ENCODE data around the gene SPINK6. TPM values are rescaled to one million over a fixed set of nuclear protein-coding genes. Genes with fewer than 3 reads are reported as not detected.

Gene SPINK6
- total and polyA plus RNA-seq, 9 of the 15 experiments (the other 6 are each of a cell fraction or from before 2014, with no cell fraction given): not detected

- Histone ChIP-seq H3K9me1 (ENCODE audit: control insufficient read depth, insufficient read depth, low read length) (no peaks in the 10 kb centered on the region), H2AFZ (ENCODE audit: low read depth, low read length) (no peak overlapping the region), H3K36me3 (ENCODE audit: control insufficient read depth, insufficient read depth, low read length) (no peaks in the 10 kb centered on the region), H3K9ac (ENCODE audit: insufficient read depth in 1 of 2, low read depth in 2 of 2, low read length in 2 of 2) (no peak overlapping the region), H4K20me1 (replicated peaks; ENCODE audit: control insufficient read depth, insufficient read depth, low read length) (no peaks in the 10 kb centered on the region), H3K4me1 (replicated peaks in 1 of 2; ENCODE audit: control insufficient read depth in 2 of 2, insufficient read depth in 2 of 2, low read length in 2 of 2) (no peaks in the 10 kb centered on the region), H3K9me3 (replicated peaks; ENCODE audit: control insufficient read depth, insufficient read depth, low read depth, low read length) (no peaks in the 10 kb centered on the region), H3K4me2 (ENCODE audit: insufficient read depth, low read length) (no peak overlapping the region), H3K27me3 (ENCODE audit: control insufficient read depth in 2 of 2, insufficient read depth in 2 of 2, low read length in 2 of 2) (no peaks in the 10 kb centered on the region), H3K4me3 (no peak overlapping the region), H3K27ac (ENCODE audit: extremely low read depth, low read depth, low read length) (no peak overlapping the region), H3K79me2 (ENCODE audit: control insufficient read depth, insufficient read depth, low read length) (no peaks in the 10 kb centered on the region)
- intact Hi-C loops (cut with micrococcal nuclease) (no loop called here), in situ Hi-C loops (cut with MboI) (no loop called here)
- DNase-seq (ENCODE audit: extremely low read depth in 1 of 4, low spot score in 3 of 4) (no peak), ATAC-seq (no peak), FAIRE-seq (no peak)
- CTCF ChIA-PET (ENCODE audit: low intra/inter-chr PET ratio): no interaction called here
- POLR2A ChIA-PET: no interaction called here
- TF ChIP-seq NFATC3 (IDR thresholded peaks at IDR 0.05): no peak
- TF ChIP-seq THAP7 (CRISPR knock-in tag; IDR thresholded peaks at IDR 0.05): no peak
- TF ChIP-seq KDM1A (IDR thresholded peaks at IDR 0.05): no peak
- TF ChIP-seq ZNF830 (CRISPR knock-in tag; IDR thresholded peaks at IDR 0.05): no peak
- no peak for TF ChIP-seq VEZF1 (CRISPR knock-in tag; IDR thresholded peaks at IDR 0.05)
- TF ChIP-seq MXI1 (IDR thresholded peaks at IDR 0.05; ENCODE audit: low read depth, low read length): no peak
- TF ChIP-seq GTF2B (IDR thresholded peaks at IDR 0.05; ENCODE audit: extremely low read depth, insufficient read length): no peak
- no peak for TF ChIP-seq RFX5 (IDR thresholded peaks at IDR 0.05; ENCODE audit: low read depth, low read length)
- no peak for TF ChIP-seq THRB (CRISPR knock-in tag; conservative IDR thresholded peaks at IDR 0.05)
- TF ChIP-seq CBX5 (IDR thresholded peaks at IDR 0.05; ENCODE audit: borderline replicate concordance, low read depth): no peak
- no peak for TF ChIP-seq POLR2H (tag; IDR thresholded peaks at IDR 0.05; ENCODE audit: low read depth)
- no peak for TF ChIP-seq TAF7 (tag; IDR thresholded peaks at IDR 0.05)
- no peak for TF ChIP-seq CSDE1 (IDR thresholded peaks at IDR 0.05)
- TF ChIP-seq GATA2 (CRISPR knock-in tag; IDR thresholded peaks at IDR 0.05): no peak
- TF ChIP-seq TAF1 (IDR thresholded peaks at IDR 0.05; ENCODE audit: control insufficient read depth, extremely low read depth, insufficient read depth, low read length, severe bottlenecking): no peak
- TF ChIP-seq BCOR (IDR thresholded peaks at IDR 0.05): no peak
- TF ChIP-seq FOXJ2 (tag; IDR thresholded peaks at IDR 0.05): no peak
- no TSS peak for BruUV-seq (replicated peaks)
- 8% methylated on average over 2 of the region's 2 CpGs for WGBS (ENCODE audit: insufficient coverage, low coverage, missing lambda C conversion rate)
Measured at GRCh38 chr5:148224117-148224742, 21.4 kb downstream of the SPINK6 start.

All from K562 (cell line).